Suprapubic skin (tissue), 4 donors: Measurements from ENCODE around the gene ZDHHC3. TPM values are rescaled to one million over a fixed set of nuclear protein-coding genes. Genes with fewer than 3 reads are reported as not detected.
A peak's percentile ranks its signal among the peaks of the same experiment; 100 is the strongest.

Experiments
- DNase-seq, 2 donors: peaks; one replicate each; pipeline ENCODE4 v3.0.0-alpha.2; 2019; ENCODE audit warnings: low spot score in 2 of 2
- H3K27ac ChIP-seq: fragments of 200-600 bp; sonication (generic); one replicate; pipeline ENCODE4 v1.5.1; 2019
- H3K27me3 ChIP-seq: fragments of 200-600 bp; sonication (generic); one replicate; pipeline ENCODE4 v1.5.1; 2019
- H3K36me3 ChIP-seq: fragments of 200-600 bp; sonication (generic); one replicate; pipeline ENCODE4 v1.5.1; 2019
- H3K4me1 ChIP-seq: fragments of 200-600 bp; sonication (generic); one replicate; pipeline ENCODE4 v1.5.1; 2019
- H3K4me3 ChIP-seq: fragments of 200-600 bp; sonication (generic); one replicate; pipeline ENCODE4 v1.5.1; 2019; ENCODE audit warnings: mild to moderate bottlenecking
- H3K9me3 ChIP-seq: fragments of 200-600 bp; sonication (generic); one replicate; pipeline ENCODE4 v1.5.1; 2019
- EP300 ChIP-seq: sonication (generic); formaldehyde crosslinking; IDR thresholded peaks from one replicate; pipeline ENCODE4 v1.6.1; 2017; ENCODE audit warnings: antibody characterized with exemption
- POLR2A ChIP-seq, 2 donors: fragments of 450-650 bp; IDR thresholded peaks; one replicate each; pipeline ENCODE4 v1.6.1; 2017; ENCODE audit warnings: antibody characterized with exemption in 2 of 2, mild to moderate bottlenecking in 2 of 2, moderate library complexity in 2 of 2
- POLR2AphosphoS5 ChIP-seq, 3 donors: sonication (generic); formaldehyde crosslinking; IDR thresholded peaks; one replicate each; pipeline ENCODE4 v1.6.1; 2017; ENCODE audit warnings: antibody characterized with exemption in 3 of 3
- WGBS: methylation state at CpG from one replicate; pipeline ENCODE4 v1.1.5; 2018; 5-methylcytosine and 5-hydroxymethylcytosine counted together
- total RNA-seq, 4 donors: library from RNA; depleted of rRNA; stranded (reverse); fragments of >200 nt; gene quantifications; one replicate each; pipeline ENCODE4 v1.1.0, GENCODE V29; 2016
- TF ChIP-seq, protein P1 (sequence below), 2 donors: fragments of 200-600 bp in 1 of 2; fragments of 450-650 bp in 1 of 2; sonication (generic) in 1 of 2; IDR thresholded peaks; one replicate each; pipeline ENCODE4 v1.5.1; 2016 to 2019; ENCODE audit warnings: antibody characterized with exemption in 2 of 2, mild to moderate bottlenecking in 1 of 2, moderate library complexity in 1 of 2

ZDHHC3 gene
- total RNA-seq, 4 donors from 2014 or later: 143 to 311 (median 175) TPM

DNA sequence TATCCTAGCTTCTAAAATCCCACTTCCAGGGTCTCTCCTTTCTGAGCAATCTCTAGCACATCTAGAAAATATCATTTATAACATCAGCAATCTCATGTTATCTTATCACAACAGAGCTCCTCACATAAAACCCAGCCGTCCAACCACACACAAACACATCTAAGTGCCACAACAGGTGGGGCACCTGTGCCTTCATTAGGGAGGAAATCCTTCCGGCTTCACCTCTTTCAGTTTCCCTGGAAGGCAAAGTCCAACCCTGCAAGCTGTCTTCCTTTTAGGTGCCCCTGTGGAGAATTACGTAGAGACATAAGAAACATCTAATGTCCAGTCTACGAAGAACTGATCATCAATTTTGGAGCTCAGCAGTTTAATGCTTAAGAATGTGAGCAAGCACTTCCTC is 1.6 kb downstream of the ZDHHC3 start:
- WGBS: 69% methylated on average over 4 of the region's 4 CpGs
- Histone ChIP-seq H3K4me3 (peak overlapping the region; percentile 92), H3K36me3 (no peaks in the 10 kb centered on the region), H3K27ac (no peak overlapping the region), H3K27me3 (no peaks in the 10 kb centered on the region), H3K4me1 (peaks cover 82% of the 10 kb centered on the region), H3K9me3 (no peaks in the 10 kb centered on the region)
- TF ChIP-seq, protein P1, sequence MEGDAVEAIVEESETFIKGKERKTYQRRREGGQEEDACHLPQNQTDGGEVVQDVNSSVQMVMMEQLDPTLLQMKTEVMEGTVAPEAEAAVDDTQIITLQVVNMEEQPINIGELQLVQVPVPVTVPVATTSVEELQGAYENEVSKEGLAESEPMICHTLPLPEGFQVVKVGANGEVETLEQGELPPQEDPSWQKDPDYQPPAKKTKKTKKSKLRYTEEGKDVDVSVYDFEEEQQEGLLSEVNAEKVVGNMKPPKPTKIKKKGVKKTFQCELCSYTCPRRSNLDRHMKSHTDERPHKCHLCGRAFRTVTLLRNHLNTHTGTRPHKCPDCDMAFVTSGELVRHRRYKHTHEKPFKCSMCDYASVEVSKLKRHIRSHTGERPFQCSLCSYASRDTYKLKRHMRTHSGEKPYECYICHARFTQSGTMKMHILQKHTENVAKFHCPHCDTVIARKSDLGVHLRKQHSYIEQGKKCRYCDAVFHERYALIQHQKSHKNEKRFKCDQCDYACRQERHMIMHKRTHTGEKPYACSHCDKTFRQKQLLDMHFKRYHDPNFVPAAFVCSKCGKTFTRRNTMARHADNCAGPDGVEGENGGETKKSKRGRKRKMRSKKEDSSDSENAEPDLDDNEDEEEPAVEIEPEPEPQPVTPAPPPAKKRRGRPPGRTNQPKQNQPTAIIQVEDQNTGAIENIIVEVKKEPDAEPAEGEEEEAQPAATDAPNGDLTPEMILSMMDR (IDR thresholded peaks at IDR 0.05): no peak
- no peak for TF ChIP-seq POLR2AphosphoS5 (IDR thresholded peaks at IDR 0.05)
- TF ChIP-seq EP300: no peak
- TF ChIP-seq POLR2A (IDR thresholded peaks at IDR 0.05): no peak
- no peak for DNase-seq

DNA sequence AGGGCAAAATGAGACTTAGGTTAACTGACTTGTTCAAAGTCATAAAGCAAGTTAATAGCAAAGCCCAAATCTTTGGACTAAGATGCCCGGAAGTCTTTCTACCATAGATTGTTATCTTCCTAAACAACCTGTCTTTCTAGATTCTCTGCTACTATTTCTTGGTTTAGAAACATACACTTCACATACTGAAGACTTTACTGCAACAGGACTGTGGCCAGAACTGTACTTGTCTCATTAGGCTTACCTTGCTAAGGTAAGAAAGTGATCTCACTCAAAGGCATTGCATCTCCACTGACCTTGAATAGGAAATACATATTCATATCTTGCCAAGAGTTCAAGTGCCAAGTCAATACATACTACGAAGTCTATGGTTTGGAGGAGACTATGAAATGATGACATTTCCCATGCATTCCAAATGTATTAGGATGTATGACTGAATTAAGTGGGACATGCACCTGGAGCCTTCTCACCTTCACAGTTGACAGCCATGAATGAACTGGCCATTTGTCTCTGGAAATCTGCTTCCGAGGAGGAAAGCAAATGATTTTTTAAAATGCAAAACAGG is 5.0 kb downstream of the ZDHHC3 start:
- H3K9me3 ChIP-seq: no peaks in the 10 kb centered on the region
- no peak for DNase-seq
- 66% methylated on average over 3 of the region's 3 CpGs for WGBS
- H3K36me3 ChIP-seq: no peaks in the 10 kb centered on the region
- no peaks in the 10 kb centered on the region for H3K27me3 ChIP-seq
- peaks cover 88% of the 10 kb centered on the region for H3K4me1 ChIP-seq
- TF ChIP-seq EP300 (no peak), POLR2AphosphoS5 (IDR thresholded peaks at IDR 0.05) (no peak), POLR2A (IDR thresholded peaks at IDR 0.05) (no peak)
- TF ChIP-seq, protein P1 (IDR thresholded peaks at IDR 0.05): no peak
- no peak overlapping the region for H3K4me3 ChIP-seq
- no peak overlapping the region for H3K27ac ChIP-seq

DNA sequence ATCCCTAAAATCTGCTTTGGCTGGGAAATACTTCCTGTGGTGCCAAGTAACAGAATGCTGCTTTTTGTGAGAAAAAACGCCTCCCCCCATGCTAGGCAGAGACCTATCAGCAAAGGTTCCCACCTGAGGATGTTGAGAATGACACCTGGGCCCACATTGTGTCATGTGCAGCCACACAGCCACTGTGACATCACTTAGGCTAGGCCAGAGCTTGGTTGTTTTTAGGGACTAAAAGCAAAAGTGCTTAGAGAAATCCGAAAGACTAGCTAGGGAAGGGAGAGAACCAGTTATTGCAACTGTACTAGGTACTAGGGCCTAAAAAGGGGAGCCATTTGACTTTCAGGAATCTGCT is 6.2 kb downstream of the ZDHHC3 start:
- WGBS: 58% methylated on average over 2 of the region's 2 CpGs
- H3K4me1 ChIP-seq: peaks cover 97% of the 10 kb centered on the region
- no peaks in the 10 kb centered on the region for H3K36me3 ChIP-seq
- DNase-seq: peak in 1 of 2 donors; percentile 32
- H3K4me3 ChIP-seq: no peak overlapping the region
- H3K9me3 ChIP-seq: no peaks in the 10 kb centered on the region
- no peaks in the 10 kb centered on the region for H3K27me3 ChIP-seq
- H3K27ac ChIP-seq: no peak overlapping the region
- no peak for TF ChIP-seq EP300
- TF ChIP-seq POLR2AphosphoS5 (IDR thresholded peaks at IDR 0.05): no peak
- no peak for TF ChIP-seq POLR2A (IDR thresholded peaks at IDR 0.05)
- TF ChIP-seq, protein P1 (IDR thresholded peaks at IDR 0.05): no peak

DNA sequence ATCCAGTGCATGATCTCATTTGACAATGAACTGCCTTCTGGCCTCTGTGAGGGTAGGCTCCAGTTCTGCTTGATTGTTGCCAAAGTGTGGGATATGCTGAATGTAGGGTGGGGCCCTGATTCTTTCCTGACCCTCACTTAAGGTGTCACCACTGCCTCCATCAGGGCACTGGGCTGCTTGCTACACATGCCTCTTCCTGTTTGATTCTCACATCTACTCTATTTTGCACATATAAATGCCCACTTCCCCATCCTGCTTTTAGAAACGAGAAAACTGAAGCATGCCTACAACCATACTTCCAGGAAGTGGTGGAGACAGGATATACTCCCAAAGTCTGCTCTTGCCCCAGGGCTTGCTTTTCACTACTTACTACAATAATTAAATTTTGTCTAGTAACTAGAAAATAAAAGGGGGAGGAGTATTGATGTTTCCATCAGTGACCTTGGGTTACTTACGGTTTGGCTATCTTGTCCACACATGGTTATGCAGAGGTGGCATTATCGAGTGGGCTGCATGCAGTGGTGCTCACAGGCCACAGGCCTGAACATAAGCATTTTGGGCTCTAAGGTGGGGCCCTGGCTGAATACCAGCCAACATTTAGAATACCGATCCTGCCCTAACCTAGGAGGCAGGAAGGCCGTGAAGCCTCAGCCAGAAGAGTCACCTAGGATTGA is 6.7 kb downstream of the ZDHHC3 start:
- no peaks in the 10 kb centered on the region for H3K9me3 ChIP-seq
- H3K4me3 ChIP-seq: no peak overlapping the region
- no peaks in the 10 kb centered on the region for H3K36me3 ChIP-seq
- peaks cover 95% of the 10 kb centered on the region for H3K4me1 ChIP-seq
- peak overlapping the region; percentile 57 for H3K27ac ChIP-seq
- no peaks in the 10 kb centered on the region for H3K27me3 ChIP-seq
- TF ChIP-seq, protein P1 (IDR thresholded peaks at IDR 0.05): no peak
- TF ChIP-seq POLR2AphosphoS5 (IDR thresholded peaks at IDR 0.05) (no peak), EP300 (no peak), POLR2A (IDR thresholded peaks at IDR 0.05) (no peak)
- 56% methylated on average over 4 of the region's 5 CpGs for WGBS
- peak in 1 of 2 donors; percentile 35 for DNase-seq

DNA sequence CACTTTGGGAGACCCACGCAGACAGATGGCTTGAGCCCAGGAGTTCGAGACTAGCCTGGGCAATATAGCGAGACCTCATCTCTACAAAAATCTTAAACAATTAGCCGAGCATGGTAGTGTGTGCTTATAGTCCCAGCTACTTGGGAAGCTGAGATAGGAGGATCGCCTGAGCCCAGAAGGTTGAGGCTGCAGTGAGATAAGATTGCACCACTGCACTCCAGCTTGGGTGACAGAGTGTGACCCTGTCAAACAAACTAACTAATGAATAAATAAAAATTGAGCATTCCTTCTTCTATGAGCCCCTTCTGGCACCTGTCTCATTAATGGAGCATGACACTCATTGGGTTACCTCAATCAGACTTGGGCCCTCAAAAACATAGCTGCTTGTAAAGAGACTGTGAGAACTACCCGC is 7.5 kb downstream of the ZDHHC3 start:
- no peak for DNase-seq
- H3K4me1 ChIP-seq: peaks cover 95% of the 10 kb centered on the region
- H3K9me3 ChIP-seq: no peaks in the 10 kb centered on the region
- H3K27me3 ChIP-seq: no peaks in the 10 kb centered on the region
- H3K4me3 ChIP-seq: no peak overlapping the region
- WGBS: 55% methylated on average over 5 of the region's 6 CpGs
- H3K27ac ChIP-seq: peak overlapping the region; percentile 57
- TF ChIP-seq POLR2AphosphoS5 (IDR thresholded peaks at IDR 0.05): no peak
- TF ChIP-seq, protein P1 (IDR thresholded peaks at IDR 0.05): no peak
- no peak for TF ChIP-seq EP300
- TF ChIP-seq POLR2A (IDR thresholded peaks at IDR 0.05): no peak
- no peaks in the 10 kb centered on the region for H3K36me3 ChIP-seq
